Raji (cell line): ENCODE measurements around the gene WIPF2.

Source experiments
- POLR2A ChIP-seq: IDR thresholded peaks from 2 replicates; pipeline ENCODE4 v1.6.1; 2011; ENCODE audit warnings: low read depth, low read length, control low read depth; ENCODE audit not compliant: insufficient read depth

WIPF2 gene

DNA sequence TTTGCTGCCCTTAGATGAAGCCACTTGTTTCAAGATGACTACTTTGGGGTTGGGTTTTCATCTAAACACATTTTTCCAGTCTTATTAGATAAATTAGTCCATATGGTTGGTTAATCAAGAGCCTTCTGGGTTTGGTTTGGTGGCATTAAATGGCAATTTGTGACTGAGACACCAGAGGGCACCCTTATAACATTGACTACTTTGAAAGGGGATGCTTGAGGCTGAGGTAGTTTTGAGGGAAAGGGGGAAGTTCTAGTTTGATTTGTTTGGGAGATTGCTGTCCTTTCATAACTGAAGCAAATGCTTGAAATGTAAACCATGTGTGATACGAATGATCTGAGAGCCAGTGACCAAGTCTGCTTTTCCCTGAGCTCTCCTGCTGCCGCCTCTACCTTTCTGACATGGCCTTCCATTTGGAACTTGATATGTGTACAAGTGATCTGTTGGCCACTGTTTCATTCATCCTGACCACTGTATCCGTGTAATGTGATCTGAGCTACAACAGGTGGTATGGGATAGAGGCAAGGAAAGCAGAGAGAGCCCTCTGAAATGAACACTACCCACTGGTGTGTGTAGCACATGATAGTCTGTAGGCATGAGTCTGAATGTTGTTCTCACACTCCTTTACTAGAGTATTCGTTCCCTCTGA, 84.0 kb downstream of the WIPF2 start:
- no peak for TF ChIP-seq POLR2A

GRCh38 chr17:40303708-40304551, 84.8 kb downstream of the WIPF2 start:
- TF ChIP-seq POLR2A: no peak

DNA sequence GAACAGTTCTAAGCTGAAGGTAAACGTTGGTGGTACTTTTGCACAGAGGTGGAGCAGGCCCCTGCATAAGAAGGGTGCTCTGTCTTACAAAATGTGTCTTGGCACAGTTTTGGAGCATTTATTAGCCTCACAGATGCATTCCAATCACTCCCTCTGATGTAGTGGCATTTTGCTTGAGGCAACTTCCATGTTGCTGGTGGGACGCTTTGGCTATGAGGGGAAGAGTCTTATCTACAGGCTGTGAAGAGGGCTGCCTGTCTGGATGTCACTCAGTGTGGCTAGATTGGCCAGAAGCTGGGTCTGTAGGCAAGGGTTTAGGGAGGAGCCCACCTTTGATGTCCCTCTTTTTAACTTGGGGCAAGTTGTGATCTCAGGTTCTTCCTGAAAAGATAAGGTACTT, 87.3 kb downstream of the WIPF2 start:
- TF ChIP-seq POLR2A: no peak

- no peak for TF ChIP-seq POLR2A
Observed at GRCh38 chr17:40307001-40307730, 88.1 kb downstream of the WIPF2 start.

- no peak for TF ChIP-seq POLR2A
Observed at GRCh38 chr17:40307740-40308239, 88.7 kb downstream of the WIPF2 start.

DNA sequence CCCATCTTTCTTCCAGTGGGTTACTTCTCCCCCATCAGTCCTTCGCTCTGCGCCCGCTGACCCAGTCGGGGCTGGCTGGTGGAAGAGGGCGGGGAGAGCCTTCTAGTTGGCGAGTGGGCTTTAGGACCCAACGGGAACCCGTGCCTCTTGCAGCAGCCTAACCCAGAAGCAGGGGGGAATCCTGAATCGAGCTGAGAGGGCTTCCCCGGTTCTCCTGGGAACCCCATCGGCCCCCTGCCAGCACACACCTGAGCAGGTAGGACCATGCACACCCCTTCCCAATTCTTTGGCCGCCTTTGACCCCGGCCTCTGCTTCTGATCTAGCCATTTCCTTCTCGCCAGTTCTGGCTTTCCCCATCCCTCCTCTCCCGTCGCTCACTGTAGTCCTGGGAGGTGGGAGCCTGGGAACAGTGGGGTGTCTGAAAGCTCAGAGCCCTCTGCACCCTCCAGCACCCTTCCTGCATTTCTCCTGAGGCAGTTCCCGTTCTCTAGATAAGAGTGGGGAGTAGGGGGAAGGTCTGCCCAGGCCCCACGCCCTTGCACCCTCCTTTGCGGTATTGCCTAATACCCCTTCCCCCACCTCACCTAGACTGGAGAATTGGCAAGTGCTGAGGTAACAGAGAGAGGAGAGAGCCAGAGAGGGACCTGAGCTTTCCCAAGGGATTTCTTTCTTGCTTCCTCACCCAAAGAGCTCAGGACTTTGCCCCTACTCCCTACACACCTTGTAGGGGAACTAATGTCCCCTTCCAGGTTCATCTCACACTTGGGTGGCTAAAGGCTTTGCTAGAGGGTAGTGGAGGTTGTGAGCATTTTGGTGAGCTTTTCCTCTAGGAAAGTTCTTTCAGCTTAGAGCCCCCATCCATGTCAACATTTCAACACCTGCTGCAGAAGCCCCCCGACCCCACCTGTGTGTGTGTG, 90.2 kb downstream of the WIPF2 start, which contains the start of gene RARA:
TSS of gene RARA (plus strand) at position 150 of the 918 bp plus-strand sequence. CDS start 22,039 bp downstream, outside the sequence.
- no peak for TF ChIP-seq POLR2A

GRCh38 chr17:40309949-40310510, 90.9 kb downstream of the WIPF2 start:
- TF ChIP-seq POLR2A: no peak

- no peak for TF ChIP-seq POLR2A
Observed at GRCh38 chr17:40310882-40311391, 91.8 kb downstream of the WIPF2 start.

DNA sequence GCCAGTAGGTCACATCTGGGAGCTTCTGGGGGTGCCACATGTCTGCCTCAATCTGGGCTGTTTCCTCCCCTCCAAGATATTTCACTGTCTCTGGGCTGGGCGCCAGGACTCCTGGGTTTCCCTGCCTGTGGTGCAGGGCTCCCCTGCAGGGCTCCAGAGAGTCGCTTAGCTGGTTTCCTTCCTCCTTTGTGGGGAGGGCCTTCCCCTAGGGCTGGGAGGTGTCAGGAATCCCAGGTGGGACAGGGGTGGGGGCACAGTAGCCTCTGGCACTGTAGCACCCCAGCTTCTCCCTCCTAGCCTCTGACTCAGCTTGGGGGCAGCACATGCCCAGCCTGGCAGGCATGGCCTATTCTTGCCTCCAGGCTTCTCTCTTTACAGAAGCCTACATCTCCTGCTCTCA, 92.5 kb downstream of the WIPF2 start:
- no peak for TF ChIP-seq POLR2A

DNA sequence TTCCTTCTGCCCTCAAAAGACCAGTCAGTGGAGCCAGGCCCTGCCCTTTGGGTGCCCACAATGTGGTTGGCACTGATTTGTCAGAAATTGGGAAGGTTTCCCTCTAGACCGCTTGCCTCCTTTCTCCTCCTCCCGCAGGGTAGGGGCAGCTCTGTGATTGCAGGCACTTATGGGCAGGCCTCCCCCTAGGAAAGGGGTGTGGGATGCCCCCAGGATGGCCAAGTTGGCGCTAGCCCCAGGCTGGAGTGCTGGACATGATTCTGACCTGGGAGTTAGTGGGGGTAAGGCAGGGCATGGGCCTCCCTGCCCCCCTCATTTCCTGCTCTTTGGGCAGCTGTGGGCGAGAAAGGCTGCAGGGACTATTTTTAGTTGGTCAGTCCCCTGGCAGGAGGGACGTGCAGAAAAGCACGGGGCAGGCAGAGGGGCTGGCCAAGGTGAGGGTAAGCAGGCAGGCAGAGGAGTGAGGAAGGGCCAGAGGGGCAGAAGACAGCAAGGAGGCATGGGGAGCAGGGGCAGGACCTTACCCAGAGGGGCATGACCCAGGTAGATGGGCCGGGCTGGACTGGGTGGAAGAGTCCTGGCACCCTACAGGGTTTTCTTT, 93.1 kb downstream of the WIPF2 start:
- TF ChIP-seq POLR2A: no peak

GRCh38 chr17:40312893-40313667, 94.0 kb downstream of the WIPF2 start:
- no peak for TF ChIP-seq POLR2A

GRCh38 chr17:40313668-40314583, 94.8 kb downstream of the WIPF2 start:
- no peak for TF ChIP-seq POLR2A
